Measurements from ENCODE around the gene TSHZ2.

The TSHZ2 gene

GRCh38 chr20:53061192-53062108, 89.3 kb downstream of the TSHZ2 start:
- DNase-seq (ENCODE audit: low read depth in 2 of 2): no peak
- no peak for TF ChIP-seq CTCF (IDR thresholded peaks at IDR 0.05; ENCODE audit: low read depth, low read length)
- no peak overlapping the region for H3K4me3 ChIP-seq (replicated peaks in 1 of 2; ENCODE audit: low read depth in 2 of 2, low read length in 2 of 2)

- TF ChIP-seq CTCF (IDR thresholded peaks at IDR 0.05; ENCODE audit: low read depth, low read length): no peak
- H3K4me3 ChIP-seq (replicated peaks in 1 of 2; ENCODE audit: low read depth in 2 of 2, low read length in 2 of 2): no peak overlapping the region
- no peak for DNase-seq (ENCODE audit: low read depth in 2 of 2)
Measured at GRCh38 chr20:53064935-53065334, 92.8 kb downstream of the TSHZ2 start.

- no peak overlapping the region for H3K4me3 ChIP-seq (replicated peaks in 1 of 2; ENCODE audit: low read depth in 2 of 2, low read length in 2 of 2)
- DNase-seq (ENCODE audit: low read depth in 2 of 2): no peak
- no peak for TF ChIP-seq CTCF (IDR thresholded peaks at IDR 0.05; ENCODE audit: low read depth, low read length)
Measured at GRCh38 chr20:53068241-53068640, 96.1 kb downstream of the TSHZ2 start.

- no peak overlapping the region for H3K4me3 ChIP-seq (replicated peaks in 1 of 2; ENCODE audit: low read depth in 2 of 2, low read length in 2 of 2)
- no peak for TF ChIP-seq CTCF (IDR thresholded peaks at IDR 0.05; ENCODE audit: low read depth, low read length)
- DNase-seq (ENCODE audit: low read depth in 2 of 2): no peak
Measured at GRCh38 chr20:53069132-53069531, 97.0 kb downstream of the TSHZ2 start.

- no peak for DNase-seq (ENCODE audit: low read depth in 2 of 2)
- H3K4me3 ChIP-seq (replicated peaks in 1 of 2; ENCODE audit: low read depth in 2 of 2, low read length in 2 of 2): no peak overlapping the region
- TF ChIP-seq CTCF (IDR thresholded peaks at IDR 0.05; ENCODE audit: low read depth, low read length): no peak
Measured at GRCh38 chr20:53070224-53070623, 98.1 kb downstream of the TSHZ2 start.

- no peak for TF ChIP-seq CTCF (IDR thresholded peaks at IDR 0.05; ENCODE audit: low read depth, low read length)
- DNase-seq (ENCODE audit: low read depth in 2 of 2): no peak
- no peak overlapping the region for H3K4me3 ChIP-seq (replicated peaks in 1 of 2; ENCODE audit: low read depth in 2 of 2, low read length in 2 of 2)
Measured at GRCh38 chr20:53070706-53071392, 98.7 kb downstream of the TSHZ2 start.

All from cardiac fibroblast (primary cell).